AG09319 (cell line): Measurements from ENCODE around the gene COL4A2.

Source experiments
- DNase-seq: peaks from one replicate; pipeline ENCODE4 v3.0.0-alpha.2; 2010; ENCODE audit warnings: low read depth; ENCODE audit errors: extremely low read depth
- TF ChIP-seq, protein P1 (sequence below): IDR thresholded peaks from 2 replicates; pipeline ENCODE4 v1.5.1; 2011; ENCODE audit warnings: low read depth, mild to moderate bottlenecking, inconsistent platforms, low read length, moderate library complexity

COL4A2 gene

DNA sequence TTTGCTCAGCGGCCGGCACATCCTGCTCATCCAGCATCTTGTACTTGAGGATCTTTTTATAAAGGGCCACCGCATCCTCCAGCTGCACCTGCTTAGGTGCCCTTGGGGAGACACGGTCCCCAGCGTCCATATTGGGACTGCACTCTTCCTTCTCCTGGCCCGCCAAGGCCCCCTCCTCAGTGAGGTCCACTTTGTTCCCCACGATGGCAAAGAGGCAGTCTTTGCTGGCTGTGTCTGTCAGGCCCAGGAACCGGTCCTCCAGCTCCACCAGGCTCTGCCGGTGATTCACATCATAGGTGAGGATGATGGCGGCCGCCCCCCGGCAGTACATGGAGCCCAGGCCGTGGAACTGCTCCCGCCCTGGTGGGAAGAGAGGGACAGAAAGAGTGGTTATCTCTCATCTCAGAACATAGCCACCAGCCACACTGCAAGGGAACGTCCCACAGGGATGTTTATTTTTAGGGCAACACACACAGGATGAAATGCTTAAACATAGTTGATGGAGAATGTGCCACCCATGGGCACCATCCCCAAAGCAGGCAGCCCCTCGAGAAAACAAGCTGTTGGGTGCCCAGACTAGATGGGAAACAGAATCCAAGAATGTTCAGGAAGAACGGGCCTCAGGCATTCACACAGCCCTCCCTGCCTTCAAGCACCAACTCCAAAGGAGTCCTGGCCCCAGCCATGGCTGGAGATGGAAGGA, 216.9 kb downstream of the COL4A2 start:
- DNase-seq: no peak
- TF ChIP-seq, protein P1, sequence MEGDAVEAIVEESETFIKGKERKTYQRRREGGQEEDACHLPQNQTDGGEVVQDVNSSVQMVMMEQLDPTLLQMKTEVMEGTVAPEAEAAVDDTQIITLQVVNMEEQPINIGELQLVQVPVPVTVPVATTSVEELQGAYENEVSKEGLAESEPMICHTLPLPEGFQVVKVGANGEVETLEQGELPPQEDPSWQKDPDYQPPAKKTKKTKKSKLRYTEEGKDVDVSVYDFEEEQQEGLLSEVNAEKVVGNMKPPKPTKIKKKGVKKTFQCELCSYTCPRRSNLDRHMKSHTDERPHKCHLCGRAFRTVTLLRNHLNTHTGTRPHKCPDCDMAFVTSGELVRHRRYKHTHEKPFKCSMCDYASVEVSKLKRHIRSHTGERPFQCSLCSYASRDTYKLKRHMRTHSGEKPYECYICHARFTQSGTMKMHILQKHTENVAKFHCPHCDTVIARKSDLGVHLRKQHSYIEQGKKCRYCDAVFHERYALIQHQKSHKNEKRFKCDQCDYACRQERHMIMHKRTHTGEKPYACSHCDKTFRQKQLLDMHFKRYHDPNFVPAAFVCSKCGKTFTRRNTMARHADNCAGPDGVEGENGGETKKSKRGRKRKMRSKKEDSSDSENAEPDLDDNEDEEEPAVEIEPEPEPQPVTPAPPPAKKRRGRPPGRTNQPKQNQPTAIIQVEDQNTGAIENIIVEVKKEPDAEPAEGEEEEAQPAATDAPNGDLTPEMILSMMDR: no peak

- TF ChIP-seq, protein P1: no peak
- no peak for DNase-seq
Measured at GRCh38 chr13:110524541-110525257, 217.6 kb downstream of the COL4A2 start.

- no peak for DNase-seq
- TF ChIP-seq, protein P1: no peak
Measured at GRCh38 chr13:110525328-110526319, 218.5 kb downstream of the COL4A2 start.

GRCh38 chr13:110528371-110528770, 221.3 kb downstream of the COL4A2 start:
- no peak for DNase-seq
- TF ChIP-seq, protein P1: no peak

GRCh38 chr13:110528911-110529310, 221.8 kb downstream of the COL4A2 start:
- no peak for DNase-seq
- TF ChIP-seq, protein P1: no peak

DNA sequence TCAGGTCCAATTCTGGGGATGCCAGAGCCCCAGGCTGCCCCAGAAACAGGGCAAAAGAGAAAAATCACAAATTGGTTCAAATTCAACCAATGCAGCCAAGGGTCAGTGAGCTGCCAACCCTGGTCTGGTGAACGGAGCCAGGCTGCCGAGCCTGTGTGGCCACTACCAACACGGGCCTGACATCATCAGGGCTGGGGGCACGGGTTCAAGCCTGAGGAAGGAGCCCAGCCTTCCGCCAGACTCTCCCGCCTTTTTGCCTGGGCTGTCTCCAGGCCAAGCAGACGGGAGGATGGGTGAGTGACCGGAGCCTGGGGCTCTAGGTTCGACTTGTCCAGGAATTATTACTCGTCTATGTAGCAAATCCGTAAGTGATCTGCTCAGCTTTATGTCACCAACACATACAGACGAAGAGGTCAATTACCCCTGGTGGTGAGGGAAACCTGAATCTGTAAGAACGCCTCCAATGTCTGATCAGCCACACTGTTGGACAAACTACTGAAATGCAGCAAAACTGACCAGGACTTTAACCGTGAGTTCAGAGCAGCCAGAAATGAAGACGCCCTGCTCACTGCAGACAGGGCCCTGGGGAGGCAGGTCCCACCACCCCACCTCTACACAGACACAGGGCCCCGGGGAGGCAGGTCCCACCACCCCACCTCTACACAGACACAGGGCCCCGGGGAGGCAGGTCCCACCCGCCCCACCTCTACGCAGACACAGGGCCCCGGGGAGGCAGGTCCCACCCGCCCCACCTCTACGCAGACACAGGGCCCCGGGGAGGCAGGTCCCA, 222.6 kb downstream of the COL4A2 start:
- TF ChIP-seq, protein P1: no peak

More for the DNA sequence above, 222.6 kb downstream of the COL4A2 start:
- DNase-seq: no peak
